K562 (cell line): ENCODE data around the gene FBN1. TPM values are rescaled to one million over a fixed set of nuclear protein-coding genes. Genes with fewer than 3 reads are reported as not detected.
A peak's percentile ranks its signal among the peaks of the same experiment; 100 is the strongest.

Experiments
- ARID1B ChIP-seq: fragments of 450-650 bp; IDR thresholded peaks from 2 replicates; pipeline ENCODE4 v1.6.1; 2016; ENCODE audit warnings: antibody characterized with exemption, mild to moderate bottlenecking, inconsistent platforms
- ASH1L ChIP-seq: fragments of 450-650 bp; IDR thresholded peaks from 2 replicates; pipeline ENCODE4 v1.6.1; 2018; ENCODE audit warnings: borderline replicate concordance, mild to moderate bottlenecking, low read depth; ENCODE audit not compliant: partially characterized antibody
- GATAD2A ChIP-seq: fragments of 450-650 bp; IDR thresholded peaks from 2 replicates; pipeline ENCODE4 v1.6.1; 2017
- KLF13 ChIP-seq: fragments of 450-650 bp; IDR thresholded peaks from 2 replicates; pipeline ENCODE4 v1.6.1; 2016; ENCODE audit warnings: missing genetic modification characterization, low read depth, mild to moderate bottlenecking, missing compliant biosample characterization, moderate library complexity, borderline replicate concordance
- ZKSCAN1 ChIP-seq: fragments of 150-350 bp; IDR thresholded peaks from 2 replicates; pipeline ENCODE4 v1.6.1; 2016; ENCODE audit warnings: low read depth, low read length
- ZNF384 ChIP-seq: IDR thresholded peaks from 2 replicates; pipeline ENCODE4 v1.6.1; 2012; ENCODE audit warnings: low read depth, low read length, improper control_type of control experiment
- polyA plus RNA-seq, 8 experiments: library from polyadenylated mRNA; depleted of rRNA in 4 of 8; stranded (reverse) in 5 of 8; unstranded in 3 of 8; fragments of >200 nt; fragmentation: Nextera tagmentation in 2 of 8; fragmentation: Illumina TruSeq in 1 of 8; extraction: Ambion mirVana in 2 of 8; extraction: Trizol in 1 of 8; gene quantifications; 2 replicates each; pipeline versions ENCODE4 v1.2.1 to v1.2.3, GENCODE V29; 2011 to 2014; ENCODE audit warnings: inconsistent platforms in 1 of 8, missing spikeins in 1 of 8
- total RNA-seq, 7 experiments: library from RNA; depleted of rRNA in 6 of 7; stranded (reverse); fragments of >200 nt in 6 of 7; fragmentation: Illumina TruSeq in 2 of 7; extraction: Trizol in 2 of 7; gene quantifications; 2 replicates each; pipeline versions ENCODE4 v1.2.1 to v1.2.3, GENCODE V29; 2011 to 2021; ENCODE audit warnings: low replicate concordance in 1 of 7
- TF ChIP-seq, protein P1 (sequence below), 2 experiments: fragments of 450-650 bp in 1 of 2; sonication (generic) in 1 of 2; formaldehyde crosslinking in 1 of 2; IDR thresholded peaks in 1 of 2; conservative IDR thresholded peaks in 1 of 2; 2 replicates each; pipeline versions ENCODE4 v1.6.1 to v1.8.1; 2016 to 2023; ENCODE audit warnings: mild to moderate bottlenecking in 2 of 2, moderate library complexity in 2 of 2, inconsistent platforms in 1 of 2, missing genetic modification reagents in 1 of 2
- TF ChIP-seq, protein P2 (sequence below): fragments of 450-650 bp; IDR thresholded peaks from 2 replicates; pipeline ENCODE4 v1.6.1; 2014; ENCODE audit warnings: low read depth, mild to moderate bottlenecking, moderate library complexity, borderline replicate concordance
- TF ChIP-seq, protein P3 (sequence below): IDR thresholded peaks from 2 replicates; pipeline ENCODE4 v1.6.1; 2011; ENCODE audit warnings: borderline replicate concordance, low read depth, mild to moderate bottlenecking, moderate library complexity, low read length; ENCODE audit not compliant: insufficient read depth, poor library complexity, severe bottlenecking
- TF ChIP-seq, protein P4 (sequence below): sonication (generic); formaldehyde crosslinking; IDR thresholded peaks from 2 replicates; pipeline ENCODE4 v1.8.1; 2023; ENCODE audit warnings: mild to moderate bottlenecking, missing genetic modification reagents
- TF ChIP-seq, protein P5 (sequence below): sonication (generic); formaldehyde crosslinking; IDR thresholded peaks from 2 replicates; pipeline ENCODE4 v1.8.1; 2023; ENCODE audit warnings: mild to moderate bottlenecking, missing genetic modification reagents
- TF ChIP-seq, protein P6 (sequence below): fragments of 150-350 bp; IDR thresholded peaks from 2 replicates; pipeline ENCODE4 v1.6.1; 2014; ENCODE audit warnings: low read depth, mild to moderate bottlenecking, low read length, borderline replicate concordance

FBN1 gene
- total and polyA plus RNA-seq, 9 of the 15 experiments (the other 6 are each of a cell fraction or from before 2014, with no cell fraction given) = 0.15 to 1.2 (median 0.60) TPM

DNA sequence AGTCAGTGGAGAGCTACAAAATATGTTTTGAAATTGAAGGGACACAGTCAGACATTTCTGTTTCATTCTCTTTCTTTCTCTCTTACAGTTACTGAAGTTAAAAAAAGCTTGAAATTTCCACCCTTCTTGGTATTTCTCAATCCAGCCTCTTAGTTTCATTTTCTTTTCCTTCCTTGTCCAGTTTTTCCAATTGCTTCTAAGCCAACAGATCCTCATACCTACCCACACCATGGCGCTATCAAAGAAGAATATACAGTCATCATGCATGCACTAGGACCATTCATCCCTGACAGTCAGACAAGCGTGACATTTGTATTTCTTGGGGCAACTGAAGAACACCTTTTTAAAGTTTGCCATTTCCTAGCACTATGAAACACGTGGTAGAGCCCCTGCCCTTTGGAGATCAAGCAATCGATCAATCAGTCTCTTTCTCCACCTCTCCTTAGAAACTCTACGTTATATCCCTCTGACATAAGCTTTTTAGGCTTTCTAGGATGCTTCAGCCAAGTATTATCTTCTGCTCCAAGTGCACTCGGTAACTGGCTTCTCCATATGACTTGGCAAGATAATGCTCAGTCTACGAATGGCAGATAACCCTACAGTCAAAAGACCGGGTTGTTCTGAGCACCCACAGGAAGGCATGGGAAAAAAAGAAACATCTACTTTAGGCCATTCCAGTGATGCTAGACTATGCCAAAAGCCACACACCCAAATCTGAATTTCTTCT is 65.4 kb downstream of the FBN1 start (continued):
- TF ChIP-seq, protein P1, sequence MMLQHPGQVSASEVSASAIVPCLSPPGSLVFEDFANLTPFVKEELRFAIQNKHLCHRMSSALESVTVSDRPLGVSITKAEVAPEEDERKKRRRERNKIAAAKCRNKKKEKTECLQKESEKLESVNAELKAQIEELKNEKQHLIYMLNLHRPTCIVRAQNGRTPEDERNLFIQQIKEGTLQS (IDR thresholded peaks at IDR 0.05) = no peak; the same call in 1 of the 2 replicates
- TF ChIP-seq, protein P1 (CRISPR knock-in tag; conservative IDR thresholded peaks at IDR 0.05) = no peak
- TF ChIP-seq, protein P2, sequence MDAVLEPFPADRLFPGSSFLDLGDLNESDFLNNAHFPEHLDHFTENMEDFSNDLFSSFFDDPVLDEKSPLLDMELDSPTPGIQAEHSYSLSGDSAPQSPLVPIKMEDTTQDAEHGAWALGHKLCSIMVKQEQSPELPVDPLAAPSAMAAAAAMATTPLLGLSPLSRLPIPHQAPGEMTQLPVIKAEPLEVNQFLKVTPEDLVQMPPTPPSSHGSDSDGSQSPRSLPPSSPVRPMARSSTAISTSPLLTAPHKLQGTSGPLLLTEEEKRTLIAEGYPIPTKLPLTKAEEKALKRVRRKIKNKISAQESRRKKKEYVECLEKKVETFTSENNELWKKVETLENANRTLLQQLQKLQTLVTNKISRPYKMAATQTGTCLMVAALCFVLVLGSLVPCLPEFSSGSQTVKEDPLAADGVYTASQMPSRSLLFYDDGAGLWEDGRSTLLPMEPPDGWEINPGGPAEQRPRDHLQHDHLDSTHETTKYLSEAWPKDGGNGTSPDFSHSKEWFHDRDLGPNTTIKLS = no peak
- TF ChIP-seq, protein P3, sequence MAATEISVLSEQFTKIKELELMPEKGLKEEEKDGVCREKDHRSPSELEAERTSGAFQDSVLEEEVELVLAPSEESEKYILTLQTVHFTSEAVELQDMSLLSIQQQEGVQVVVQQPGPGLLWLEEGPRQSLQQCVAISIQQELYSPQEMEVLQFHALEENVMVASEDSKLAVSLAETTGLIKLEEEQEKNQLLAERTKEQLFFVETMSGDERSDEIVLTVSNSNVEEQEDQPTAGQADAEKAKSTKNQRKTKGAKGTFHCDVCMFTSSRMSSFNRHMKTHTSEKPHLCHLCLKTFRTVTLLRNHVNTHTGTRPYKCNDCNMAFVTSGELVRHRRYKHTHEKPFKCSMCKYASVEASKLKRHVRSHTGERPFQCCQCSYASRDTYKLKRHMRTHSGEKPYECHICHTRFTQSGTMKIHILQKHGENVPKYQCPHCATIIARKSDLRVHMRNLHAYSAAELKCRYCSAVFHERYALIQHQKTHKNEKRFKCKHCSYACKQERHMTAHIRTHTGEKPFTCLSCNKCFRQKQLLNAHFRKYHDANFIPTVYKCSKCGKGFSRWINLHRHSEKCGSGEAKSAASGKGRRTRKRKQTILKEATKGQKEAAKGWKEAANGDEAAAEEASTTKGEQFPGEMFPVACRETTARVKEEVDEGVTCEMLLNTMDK = no peak
- TF ChIP-seq ASH1L = no peak
- no peak for TF ChIP-seq GATAD2A
- TF ChIP-seq ARID1B = peak; percentile 97
- TF ChIP-seq, protein P4, sequence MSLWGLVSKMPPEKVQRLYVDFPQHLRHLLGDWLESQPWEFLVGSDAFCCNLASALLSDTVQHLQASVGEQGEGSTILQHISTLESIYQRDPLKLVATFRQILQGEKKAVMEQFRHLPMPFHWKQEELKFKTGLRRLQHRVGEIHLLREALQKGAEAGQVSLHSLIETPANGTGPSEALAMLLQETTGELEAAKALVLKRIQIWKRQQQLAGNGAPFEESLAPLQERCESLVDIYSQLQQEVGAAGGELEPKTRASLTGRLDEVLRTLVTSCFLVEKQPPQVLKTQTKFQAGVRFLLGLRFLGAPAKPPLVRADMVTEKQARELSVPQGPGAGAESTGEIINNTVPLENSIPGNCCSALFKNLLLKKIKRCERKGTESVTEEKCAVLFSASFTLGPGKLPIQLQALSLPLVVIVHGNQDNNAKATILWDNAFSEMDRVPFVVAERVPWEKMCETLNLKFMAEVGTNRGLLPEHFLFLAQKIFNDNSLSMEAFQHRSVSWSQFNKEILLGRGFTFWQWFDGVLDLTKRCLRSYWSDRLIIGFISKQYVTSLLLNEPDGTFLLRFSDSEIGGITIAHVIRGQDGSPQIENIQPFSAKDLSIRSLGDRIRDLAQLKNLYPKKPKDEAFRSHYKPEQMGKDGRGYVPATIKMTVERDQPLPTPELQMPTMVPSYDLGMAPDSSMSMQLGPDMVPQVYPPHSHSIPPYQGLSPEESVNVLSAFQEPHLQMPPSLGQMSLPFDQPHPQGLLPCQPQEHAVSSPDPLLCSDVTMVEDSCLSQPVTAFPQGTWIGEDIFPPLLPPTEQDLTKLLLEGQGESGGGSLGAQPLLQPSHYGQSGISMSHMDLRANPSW = no peak
- TF ChIP-seq ZNF384 = no peak
- TF ChIP-seq, protein P5, sequence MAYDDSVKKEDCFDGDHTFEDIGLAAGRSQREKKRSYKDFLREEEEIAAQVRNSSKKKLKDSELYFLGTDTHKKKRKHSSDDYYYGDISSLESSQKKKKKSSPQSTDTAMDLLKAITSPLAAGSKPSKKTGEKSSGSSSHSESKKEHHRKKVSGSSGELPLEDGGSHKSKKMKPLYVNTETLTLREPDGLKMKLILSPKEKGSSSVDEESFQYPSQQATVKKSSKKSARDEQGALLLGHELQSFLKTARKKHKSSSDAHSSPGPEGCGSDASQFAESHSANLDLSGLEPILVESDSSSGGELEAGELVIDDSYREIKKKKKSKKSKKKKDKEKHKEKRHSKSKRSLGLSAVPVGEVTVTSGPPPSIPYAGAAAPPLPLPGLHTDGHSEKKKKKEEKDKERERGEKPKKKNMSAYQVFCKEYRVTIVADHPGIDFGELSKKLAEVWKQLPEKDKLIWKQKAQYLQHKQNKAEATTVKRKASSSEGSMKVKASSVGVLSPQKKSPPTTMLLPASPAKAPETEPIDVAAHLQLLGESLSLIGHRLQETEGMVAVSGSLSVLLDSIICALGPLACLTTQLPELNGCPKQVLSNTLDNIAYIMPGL (CRISPR knock-in tag) = no peak
- TF ChIP-seq ZKSCAN1 = peak; percentile 61; the same call in 1 of the 2 replicates
- no peak for TF ChIP-seq KLF13
- TF ChIP-seq, protein P6, sequence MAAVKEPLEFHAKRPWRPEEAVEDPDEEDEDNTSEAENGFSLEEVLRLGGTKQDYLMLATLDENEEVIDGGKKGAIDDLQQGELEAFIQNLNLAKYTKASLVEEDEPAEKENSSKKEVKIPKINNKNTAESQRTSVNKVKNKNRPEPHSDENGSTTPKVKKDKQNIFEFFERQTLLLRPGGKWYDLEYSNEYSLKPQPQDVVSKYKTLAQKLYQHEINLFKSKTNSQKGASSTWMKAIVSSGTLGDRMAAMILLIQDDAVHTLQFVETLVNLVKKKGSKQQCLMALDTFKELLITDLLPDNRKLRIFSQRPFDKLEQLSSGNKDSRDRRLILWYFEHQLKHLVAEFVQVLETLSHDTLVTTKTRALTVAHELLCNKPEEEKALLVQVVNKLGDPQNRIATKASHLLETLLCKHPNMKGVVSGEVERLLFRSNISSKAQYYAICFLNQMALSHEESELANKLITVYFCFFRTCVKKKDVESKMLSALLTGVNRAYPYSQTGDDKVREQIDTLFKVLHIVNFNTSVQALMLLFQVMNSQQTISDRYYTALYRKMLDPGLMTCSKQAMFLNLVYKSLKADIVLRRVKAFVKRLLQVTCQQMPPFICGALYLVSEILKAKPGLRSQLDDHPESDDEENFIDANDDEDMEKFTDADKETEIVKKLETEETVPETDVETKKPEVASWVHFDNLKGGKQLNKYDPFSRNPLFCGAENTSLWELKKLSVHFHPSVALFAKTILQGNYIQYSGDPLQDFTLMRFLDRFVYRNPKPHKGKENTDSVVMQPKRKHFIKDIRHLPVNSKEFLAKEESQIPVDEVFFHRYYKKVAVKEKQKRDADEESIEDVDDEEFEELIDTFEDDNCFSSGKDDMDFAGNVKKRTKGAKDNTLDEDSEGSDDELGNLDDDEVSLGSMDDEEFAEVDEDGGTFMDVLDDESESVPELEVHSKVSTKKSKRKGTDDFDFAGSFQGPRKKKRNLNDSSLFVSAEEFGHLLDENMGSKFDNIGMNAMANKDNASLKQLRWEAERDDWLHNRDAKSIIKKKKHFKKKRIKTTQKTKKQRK = no peak; the same call in 1 of the 2 replicates
